Transverse colon (tissue), 4 donors: ENCODE data around the gene GAS7. TPM values are rescaled to one million over a fixed set of nuclear protein-coding genes. Genes with fewer than 3 reads are reported as not detected.
A peak's percentile ranks its signal among the peaks of the same experiment; 100 is the strongest.

Experiments used
- DNase-seq: peaks from one replicate; pipeline ENCODE4 v3.0.0-alpha.2; 2019
- H3K27ac ChIP-seq, 4 donors: fragments of 200-600 bp; sonication (generic); 2 replicates each; pipeline ENCODE4 v1.5.1; 2016 to 2018; ENCODE audit warnings: inconsistent platforms in 4 of 4
- H3K27me3 ChIP-seq: fragments of 200-600 bp; sonication (generic); 2 replicates; pipeline ENCODE4 v1.5.1; 2017; ENCODE audit warnings: inconsistent platforms
- H3K36me3 ChIP-seq, 4 donors: fragments of 200-600 bp; sonication (generic); 2 replicates each; pipeline ENCODE4 v1.5.1; 2017 to 2019; ENCODE audit warnings: inconsistent platforms in 4 of 4
- H3K4me1 ChIP-seq, 4 donors: fragments of 200-600 bp; sonication (generic); 2 replicates each; pipeline ENCODE4 v1.5.1; 2017 to 2020; ENCODE audit warnings: inconsistent platforms in 4 of 4
- H3K4me3 ChIP-seq, 4 donors: fragments of 200-600 bp; sonication (generic); 1 replicate in 1 of 4; 2 replicates in 3 of 4; pipeline versions ENCODE4 v1.5.1 to v1.6.1; 2017 to 2019; ENCODE audit warnings: inconsistent platforms in 4 of 4
- H3K9me3 ChIP-seq, 2 donors: fragments of 200-600 bp; sonication (generic); 2 replicates each; pipeline ENCODE4 v1.5.1; 2017 to 2019; ENCODE audit warnings: inconsistent platforms in 2 of 2
- EP300 ChIP-seq: sonication (generic); formaldehyde crosslinking; IDR thresholded peaks from one replicate; pipeline ENCODE4 v1.6.1; 2017; ENCODE audit warnings: antibody characterized with exemption, low read depth
- POLR2A ChIP-seq: fragments of 450-650 bp; IDR thresholded peaks from one replicate; pipeline ENCODE4 v1.6.1; 2016; ENCODE audit warnings: antibody characterized with exemption, mild to moderate bottlenecking, moderate library complexity
- POLR2AphosphoS5 ChIP-seq, 3 donors: sonication (generic); formaldehyde crosslinking; IDR thresholded peaks; one replicate each; pipeline ENCODE4 v1.6.1; 2016; ENCODE audit warnings: antibody characterized with exemption in 3 of 3
- whole genome bisulfite sequencing, 2 donors: methylation state at CpG; one replicate each; pipeline ENCODE4 v1.1.5; 2018; ENCODE audit warnings: low coverage in 1 of 2; 5-methylcytosine and 5-hydroxymethylcytosine counted together
- in situ Hi-C, 4 donors: fragments of 200-750 bp; cut with MboI; loops; one replicate each; pipeline versions ENCODE4 v1.15.0 to v1.15.1; 2017; ENCODE audit warnings: low sequenced_read_pairs in 3 of 4, low pct_ligation_motif_present in 1 of 4, low pct_unique_long_range_greater_than_20kb in 1 of 4
- intact Hi-C: fragments of 100-400 bp; cut with DNase I; formaldehyde crosslinking; loops from one replicate; pipeline ENCODE4 v1.15.1; 2023; ENCODE audit warnings: low total_unique reads
- total RNA-seq, 4 donors: library from RNA; depleted of rRNA; stranded (reverse); fragments of >200 nt; gene quantifications; one replicate each; pipeline ENCODE4 v1.1.0, GENCODE V29; 2016
- TF ChIP-seq, protein P1 (sequence below), 5 experiments: fragments of 200-600 bp in 3 of 5; fragments of 450-650 bp in 2 of 5; sonication (generic) in 3 of 5; IDR thresholded peaks; 1 replicate in 2 of 5; 2 replicates in 3 of 5; pipeline ENCODE4 v1.5.1; 2016 to 2017; ENCODE audit warnings: antibody characterized with exemption in 5 of 5, inconsistent platforms in 3 of 5, mild to moderate bottlenecking in 2 of 5, moderate library complexity in 1 of 5

GAS7 gene
- total RNA-seq, 4 donors from 2014 or later = 9.2 to 59.1 (median 15.2) TPM

DNA sequence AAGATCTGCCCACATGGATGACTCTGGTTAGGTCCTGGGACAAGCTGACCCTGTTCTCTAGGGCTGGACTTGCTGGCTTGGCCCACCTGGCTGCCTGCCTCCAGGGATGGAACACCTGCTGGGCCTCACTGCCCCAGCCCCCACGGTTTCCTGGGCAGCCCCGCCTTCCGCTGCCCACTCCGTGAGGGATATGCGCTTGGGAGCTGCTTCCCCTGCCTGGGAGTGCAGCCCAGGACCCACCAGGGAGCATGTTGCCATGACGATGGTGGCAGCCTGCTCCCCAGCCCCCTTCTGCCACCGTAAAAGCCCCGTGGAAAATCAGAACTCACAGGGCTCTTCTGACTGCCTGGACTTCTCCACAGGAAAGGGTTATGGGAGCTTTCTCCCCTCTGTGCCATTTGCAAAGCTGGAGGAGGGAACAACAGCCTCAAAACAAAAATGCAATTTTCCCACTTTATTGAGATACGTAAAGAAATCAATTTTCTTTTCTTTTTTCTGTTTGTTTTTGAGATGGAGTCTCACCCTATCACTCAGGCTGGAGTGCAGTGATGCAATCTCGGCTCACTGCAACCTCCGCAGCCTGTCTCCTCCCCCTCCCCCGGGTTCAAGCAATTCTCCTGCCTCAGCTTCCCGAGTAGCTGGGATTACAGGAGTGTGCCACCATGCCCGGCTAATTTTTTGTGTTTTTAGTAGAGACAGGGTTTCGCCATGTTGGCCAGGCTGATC, 18.0 kb upstream of the GAS7 start:
- Histone ChIP-seq H3K27ac (no peak overlapping the region), H3K27me3 (no peaks in the 10 kb centered on the region), H3K36me3 (no peaks in the 10 kb centered on the region), H3K4me3 (no peak overlapping the region), H3K4me1 (no peaks in the 10 kb centered on the region), H3K9me3 (no peaks in the 10 kb centered on the region)
- intact Hi-C loops (no loop called here), in situ Hi-C loops (loop anchor here in 1 of 4 donors (25.0 kb wide), 1 partner anchor 254 kb away; no protein-coding TSS in a partner anchor)
- DNase-seq = no peak
- TF ChIP-seq POLR2AphosphoS5 (IDR thresholded peaks at IDR 0.05) (no peak), EP300 (no peak), POLR2A (no peak)
- TF ChIP-seq, protein P1, sequence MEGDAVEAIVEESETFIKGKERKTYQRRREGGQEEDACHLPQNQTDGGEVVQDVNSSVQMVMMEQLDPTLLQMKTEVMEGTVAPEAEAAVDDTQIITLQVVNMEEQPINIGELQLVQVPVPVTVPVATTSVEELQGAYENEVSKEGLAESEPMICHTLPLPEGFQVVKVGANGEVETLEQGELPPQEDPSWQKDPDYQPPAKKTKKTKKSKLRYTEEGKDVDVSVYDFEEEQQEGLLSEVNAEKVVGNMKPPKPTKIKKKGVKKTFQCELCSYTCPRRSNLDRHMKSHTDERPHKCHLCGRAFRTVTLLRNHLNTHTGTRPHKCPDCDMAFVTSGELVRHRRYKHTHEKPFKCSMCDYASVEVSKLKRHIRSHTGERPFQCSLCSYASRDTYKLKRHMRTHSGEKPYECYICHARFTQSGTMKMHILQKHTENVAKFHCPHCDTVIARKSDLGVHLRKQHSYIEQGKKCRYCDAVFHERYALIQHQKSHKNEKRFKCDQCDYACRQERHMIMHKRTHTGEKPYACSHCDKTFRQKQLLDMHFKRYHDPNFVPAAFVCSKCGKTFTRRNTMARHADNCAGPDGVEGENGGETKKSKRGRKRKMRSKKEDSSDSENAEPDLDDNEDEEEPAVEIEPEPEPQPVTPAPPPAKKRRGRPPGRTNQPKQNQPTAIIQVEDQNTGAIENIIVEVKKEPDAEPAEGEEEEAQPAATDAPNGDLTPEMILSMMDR (IDR thresholded peaks at IDR 0.05) = no peak
- 62 to 67% methylated on average over 5 to 14 of the region's 15 CpGs for WGBS, 2 donors

DNA sequence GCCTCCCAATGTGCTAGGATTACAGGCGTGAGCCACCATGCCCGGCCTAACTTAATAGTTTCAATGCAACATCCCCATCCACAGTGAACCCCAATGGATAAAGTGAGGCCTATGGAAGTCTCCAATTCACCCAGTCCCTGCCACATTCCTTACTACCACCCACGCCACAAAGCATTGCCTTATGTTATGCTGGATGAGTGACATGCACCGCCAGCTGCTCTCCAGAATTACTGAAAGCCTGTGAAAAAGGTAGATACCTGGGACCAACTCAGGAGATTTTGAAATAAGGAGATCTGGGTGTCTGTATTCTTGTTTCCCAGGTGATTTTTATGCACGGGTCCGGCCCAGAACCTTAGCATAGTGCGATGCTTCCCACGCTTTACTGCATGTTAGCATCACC, 16.9 kb upstream of the GAS7 start:
- WGBS, 2 donors = 96 to 100% methylated on average over 3 to 8 of the region's 8 CpGs
- H3K27me3 ChIP-seq = no peaks in the 10 kb centered on the region
- H3K4me3 ChIP-seq = no peak overlapping the region
- intact Hi-C loops (no loop called here), in situ Hi-C loops (loop anchor here in 1 of 4 donors (25.0 kb wide), 1 partner anchor 253 kb away; no protein-coding TSS in a partner anchor)
- TF ChIP-seq EP300 = no peak
- TF ChIP-seq, protein P1 (IDR thresholded peaks at IDR 0.05) = no peak
- no peak for TF ChIP-seq POLR2AphosphoS5 (IDR thresholded peaks at IDR 0.05)
- TF ChIP-seq POLR2A = no peak
- H3K27ac ChIP-seq = no peak overlapping the region
- DNase-seq = no peak
- H3K36me3 ChIP-seq = no peaks in the 10 kb centered on the region
- peaks cover 2% of the 10 kb centered on the region in 4 donors for H3K4me1 ChIP-seq
- H3K9me3 ChIP-seq = no peaks in the 10 kb centered on the region

DNA sequence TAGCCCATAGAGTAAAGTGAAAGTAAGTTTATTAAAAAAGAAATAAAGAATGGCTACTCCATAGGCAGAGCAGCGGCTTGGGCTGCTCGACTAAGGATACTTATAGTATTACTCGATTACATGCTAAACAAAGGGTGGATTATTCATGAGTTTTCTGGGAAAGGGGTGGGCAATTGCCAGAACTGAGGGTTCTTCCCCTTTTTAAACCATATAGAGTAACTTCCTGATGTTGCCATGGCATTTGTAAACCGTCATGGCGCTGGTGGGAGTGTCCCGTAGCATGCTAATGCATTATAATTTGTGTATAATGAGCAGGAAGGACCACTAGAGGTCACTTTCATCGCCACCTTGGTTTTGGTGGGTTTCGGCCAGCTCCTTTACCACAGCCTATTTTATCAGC, 13.3 kb upstream of the GAS7 start:
- WGBS, 2 donors = 89 to 92% methylated on average over 8 of the region's 8 CpGs
- Histone ChIP-seq H3K4me1 (peaks cover 3 to 18% (median 9%) of the 10 kb centered on the region in 4 donors), H3K9me3 (no peaks in the 10 kb centered on the region), H3K27me3 (no peaks in the 10 kb centered on the region), H3K4me3 (no peak overlapping the region), H3K27ac (no peak overlapping the region), H3K36me3 (no peaks in the 10 kb centered on the region)
- intact Hi-C loops = no loop called here
- no peak for DNase-seq
- TF ChIP-seq POLR2A (no peak), POLR2AphosphoS5 (IDR thresholded peaks at IDR 0.05) (no peak), EP300 (no peak)
- TF ChIP-seq, protein P1 (IDR thresholded peaks at IDR 0.05) = no peak
- in situ Hi-C loops = loop anchor here in 1 of 4 donors (25.0 kb wide), 1 partner anchor 249 kb away; no protein-coding TSS in a partner anchor

DNA sequence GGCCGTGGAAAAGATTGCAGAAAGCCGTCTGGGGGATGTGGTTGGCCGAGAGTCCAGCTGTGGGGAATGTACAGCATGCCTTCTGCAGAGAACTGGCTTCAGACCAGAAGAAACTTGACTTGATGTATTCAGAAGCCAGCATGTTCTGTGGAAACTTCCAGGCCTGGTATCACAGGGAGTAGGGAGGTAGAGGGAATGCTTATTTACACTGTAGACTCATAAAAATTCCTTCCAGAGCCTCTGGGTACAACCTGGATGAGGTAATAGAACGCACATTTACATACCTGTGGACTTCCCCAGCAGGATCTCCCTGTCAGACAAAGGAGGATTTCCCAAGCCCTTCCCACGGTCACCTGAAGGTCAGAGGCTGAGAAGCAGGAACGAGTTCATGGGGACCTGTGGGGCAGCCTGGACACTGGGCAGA, 11.8 kb upstream of the GAS7 start:
- Histone ChIP-seq H3K4me3 (no peak overlapping the region), H3K36me3 (no peaks in the 10 kb centered on the region), H3K9me3 (peaks cover 4 to 5% of the 10 kb centered on the region in 2 donors), H3K27ac (peak overlapping the region in 3 of 4 donors; percentile 1 to 72 (median 60)), H3K4me1 (peaks cover 3 to 18% (median 9%) of the 10 kb centered on the region in 4 donors), H3K27me3 (no peaks in the 10 kb centered on the region)
- intact Hi-C loops (no loop called here), in situ Hi-C loops (loop anchor here in 1 of 4 donors (25.0 kb wide), 1 partner anchor 248 kb away; no protein-coding TSS in a partner anchor)
- peak; percentile 25 for DNase-seq
- no peak for TF ChIP-seq EP300
- peak in 1 of 3 donors; percentile 34 for TF ChIP-seq POLR2AphosphoS5 (IDR thresholded peaks at IDR 0.05)
- WGBS, 2 donors = 0 to 23% methylated on average over 3 to 6 of the region's 6 CpGs
